Measurements from ENCODE around the gene AHI1.

AHI1 gene

GRCh38 chr6:135479601-135480000 lies 17.9 kb downstream of the AHI1 start:
- H3K4me3 ChIP-seq (ENCODE audit: low read depth, low read length): no peak overlapping the region
- peaks cover 5% of the 10 kb centered on the region for H3K36me3 ChIP-seq (ENCODE audit: control insufficient read depth, insufficient read depth, low read length)
- H3K4me1 ChIP-seq (ENCODE audit: control insufficient read depth, insufficient read depth, low read length): no peaks in the 10 kb centered on the region
- no peaks in the 10 kb centered on the region for H3K27me3 ChIP-seq (ENCODE audit: control insufficient read depth, insufficient read depth, low read length)
- H3K9me3 ChIP-seq (ENCODE audit: control insufficient read depth, insufficient read depth, low read length): peaks cover 12% of the 10 kb centered on the region
- H3K9ac ChIP-seq (ENCODE audit: low read depth, low read length): no peak overlapping the region

DNA sequence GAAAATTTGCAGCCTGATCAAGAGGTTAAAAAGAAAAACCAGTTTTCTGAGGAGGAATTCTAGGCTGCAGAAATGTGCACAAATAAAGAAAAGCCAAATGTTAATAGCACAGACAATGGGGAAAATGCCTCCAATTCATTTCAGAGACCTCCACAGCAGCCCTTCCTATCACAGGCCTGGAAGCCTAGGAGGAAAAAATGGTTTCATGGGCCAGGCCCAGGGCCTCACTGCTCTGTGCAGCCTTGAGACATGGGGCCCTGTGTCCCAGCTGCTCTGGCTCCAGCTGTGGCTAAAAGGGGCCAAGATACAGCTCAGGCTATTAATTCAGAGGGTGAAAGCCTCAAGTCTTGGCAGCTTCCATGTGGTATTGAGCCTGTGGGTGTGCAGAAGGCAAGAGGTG lies 18.9 kb downstream of the AHI1 start:
- H3K9me3 ChIP-seq (ENCODE audit: control insufficient read depth, insufficient read depth, low read length): peaks cover 7% of the 10 kb centered on the region
- H3K4me3 ChIP-seq (ENCODE audit: low read depth, low read length): no peak overlapping the region
- no peaks in the 10 kb centered on the region for H3K27me3 ChIP-seq (ENCODE audit: control insufficient read depth, insufficient read depth, low read length)

GRCh38 chr6:135475292-135475886 lies 22.2 kb downstream of the AHI1 start:
- H3K36me3 ChIP-seq (ENCODE audit: control insufficient read depth, insufficient read depth, low read length): peaks cover 5% of the 10 kb centered on the region
- no peak overlapping the region for H3K4me3 ChIP-seq (ENCODE audit: low read depth, low read length)
- H3K4me1 ChIP-seq (ENCODE audit: control insufficient read depth, insufficient read depth, low read length): no peaks in the 10 kb centered on the region
- H3K9ac ChIP-seq (ENCODE audit: low read depth, low read length): no peak overlapping the region
- no peaks in the 10 kb centered on the region for H3K27me3 ChIP-seq (ENCODE audit: control insufficient read depth, insufficient read depth, low read length)
- peaks cover 4% of the 10 kb centered on the region for H3K9me3 ChIP-seq (ENCODE audit: control insufficient read depth, insufficient read depth, low read length)

More for the DNA sequence above, 18.9 kb downstream of the AHI1 start:
- no peak overlapping the region for H3K9ac ChIP-seq (ENCODE audit: low read depth, low read length)
- peaks cover 5% of the 10 kb centered on the region for H3K36me3 ChIP-seq (ENCODE audit: control insufficient read depth, insufficient read depth, low read length)
- H3K4me1 ChIP-seq (ENCODE audit: control insufficient read depth, insufficient read depth, low read length): no peaks in the 10 kb centered on the region

GRCh38 chr6:135474362-135474761 lies 23.2 kb downstream of the AHI1 start:
- no peak overlapping the region for H3K4me3 ChIP-seq (ENCODE audit: low read depth, low read length)
- H3K4me1 ChIP-seq (ENCODE audit: control insufficient read depth, insufficient read depth, low read length): no peaks in the 10 kb centered on the region
- no peaks in the 10 kb centered on the region for H3K9me3 ChIP-seq (ENCODE audit: control insufficient read depth, insufficient read depth, low read length)
- H3K36me3 ChIP-seq (ENCODE audit: control insufficient read depth, insufficient read depth, low read length): no peaks in the 10 kb centered on the region
- no peak overlapping the region for H3K9ac ChIP-seq (ENCODE audit: low read depth, low read length)
- H3K27me3 ChIP-seq (ENCODE audit: control insufficient read depth, insufficient read depth, low read length): no peaks in the 10 kb centered on the region

- H3K9me3 ChIP-seq (ENCODE audit: control insufficient read depth, insufficient read depth, low read length): no peaks in the 10 kb centered on the region
- H3K4me1 ChIP-seq (ENCODE audit: control insufficient read depth, insufficient read depth, low read length): no peaks in the 10 kb centered on the region
- H3K9ac ChIP-seq (ENCODE audit: low read depth, low read length): no peak overlapping the region
- H3K4me3 ChIP-seq (ENCODE audit: low read depth, low read length): no peak overlapping the region
- no peaks in the 10 kb centered on the region for H3K27me3 ChIP-seq (ENCODE audit: control insufficient read depth, insufficient read depth, low read length)
- no peaks in the 10 kb centered on the region for H3K36me3 ChIP-seq (ENCODE audit: control insufficient read depth, insufficient read depth, low read length)
Observed at GRCh38 chr6:135465903-135466302, 31.6 kb downstream of the AHI1 start.

DNA sequence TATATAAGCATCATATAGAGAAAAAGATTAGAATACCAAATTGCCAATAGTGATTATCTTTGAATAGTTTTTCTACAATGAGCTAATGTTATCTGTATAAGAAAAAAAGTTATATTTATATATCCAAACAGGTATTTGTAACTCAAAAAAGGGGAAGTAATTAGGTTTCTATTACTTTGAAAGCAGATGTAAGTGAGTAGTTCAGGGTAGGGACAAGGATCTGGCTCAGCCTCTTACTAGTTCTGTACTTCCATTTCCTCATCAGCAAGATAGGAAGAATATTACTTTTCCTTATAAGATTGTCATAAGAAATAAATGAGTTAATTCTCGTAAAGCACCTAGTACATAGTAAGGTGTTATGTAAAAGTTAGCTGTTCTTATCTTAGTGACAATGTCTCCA lies 32.2 kb downstream of the AHI1 start:
- Histone ChIP-seq H3K9ac (ENCODE audit: low read depth, low read length) (no peak overlapping the region), H3K27me3 (ENCODE audit: control insufficient read depth, insufficient read depth, low read length) (no peaks in the 10 kb centered on the region), H3K36me3 (ENCODE audit: control insufficient read depth, insufficient read depth, low read length) (no peaks in the 10 kb centered on the region), H3K9me3 (ENCODE audit: control insufficient read depth, insufficient read depth, low read length) (no peaks in the 10 kb centered on the region), H3K4me1 (ENCODE audit: control insufficient read depth, insufficient read depth, low read length) (no peaks in the 10 kb centered on the region), H3K4me3 (ENCODE audit: low read depth, low read length) (no peak overlapping the region)

- no peaks in the 10 kb centered on the region for H3K9me3 ChIP-seq (ENCODE audit: control insufficient read depth, insufficient read depth, low read length)
- no peak overlapping the region for H3K9ac ChIP-seq (ENCODE audit: low read depth, low read length)
- H3K4me1 ChIP-seq (ENCODE audit: control insufficient read depth, insufficient read depth, low read length): no peaks in the 10 kb centered on the region
- no peaks in the 10 kb centered on the region for H3K36me3 ChIP-seq (ENCODE audit: control insufficient read depth, insufficient read depth, low read length)
- H3K4me3 ChIP-seq (ENCODE audit: low read depth, low read length): no peak overlapping the region
- H3K27me3 ChIP-seq (ENCODE audit: control insufficient read depth, insufficient read depth, low read length): no peaks in the 10 kb centered on the region
Observed at GRCh38 chr6:135464634-135465033, 32.9 kb downstream of the AHI1 start.

- H3K27me3 ChIP-seq (ENCODE audit: control insufficient read depth, insufficient read depth, low read length): no peaks in the 10 kb centered on the region
- no peaks in the 10 kb centered on the region for H3K36me3 ChIP-seq (ENCODE audit: control insufficient read depth, insufficient read depth, low read length)
Observed at GRCh38 chr6:135461208-135461607, 36.3 kb downstream of the AHI1 start.

GRCh38 chr6:135458051-135458450 lies 39.5 kb downstream of the AHI1 start:
- H3K4me3 ChIP-seq (ENCODE audit: low read depth, low read length): no peak overlapping the region
- no peaks in the 10 kb centered on the region for H3K9me3 ChIP-seq (ENCODE audit: control insufficient read depth, insufficient read depth, low read length)
- no peaks in the 10 kb centered on the region for H3K4me1 ChIP-seq (ENCODE audit: control insufficient read depth, insufficient read depth, low read length)
- H3K9ac ChIP-seq (ENCODE audit: low read depth, low read length): no peak overlapping the region
- no peaks in the 10 kb centered on the region for H3K36me3 ChIP-seq (ENCODE audit: control insufficient read depth, insufficient read depth, low read length)
- no peaks in the 10 kb centered on the region for H3K27me3 ChIP-seq (ENCODE audit: control insufficient read depth, insufficient read depth, low read length)

More at GRCh38 chr6:135461208-135461607, 36.3 kb downstream of the AHI1 start:
- Histone ChIP-seq H3K4me3 (ENCODE audit: low read depth, low read length) (no peak overlapping the region), H3K4me1 (ENCODE audit: control insufficient read depth, insufficient read depth, low read length) (no peaks in the 10 kb centered on the region), H3K9me3 (ENCODE audit: control insufficient read depth, insufficient read depth, low read length) (no peaks in the 10 kb centered on the region), H3K9ac (ENCODE audit: low read depth, low read length) (no peak overlapping the region)

DNA sequence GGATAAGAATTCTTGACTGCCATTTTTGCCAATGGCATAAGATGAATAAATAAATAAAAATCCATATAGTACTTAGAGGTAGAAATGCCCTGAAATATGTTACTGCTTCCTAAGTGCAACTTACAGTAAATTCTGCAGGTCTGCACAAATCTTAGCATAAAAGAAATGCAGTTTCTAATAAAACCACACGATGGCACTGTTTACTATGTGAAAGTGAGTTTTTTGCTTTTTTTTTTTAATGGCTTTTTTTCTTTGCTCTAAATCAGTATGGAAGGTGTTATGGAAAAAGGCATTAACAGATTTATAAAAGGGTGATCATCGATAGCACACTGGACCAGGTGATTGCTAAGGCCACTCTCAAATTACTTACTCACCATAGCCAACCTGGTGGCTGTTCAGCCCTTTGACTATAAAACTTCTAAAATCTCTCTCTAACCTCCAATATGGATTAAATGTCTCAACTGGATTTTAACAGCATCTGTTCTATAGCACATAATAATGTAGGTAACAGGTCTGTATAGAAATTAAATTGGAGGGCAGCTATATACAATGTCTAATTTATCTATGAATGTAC lies 45.8 kb downstream of the AHI1 start:
- no peaks in the 10 kb centered on the region for H3K9me3 ChIP-seq (ENCODE audit: control insufficient read depth, insufficient read depth, low read length)
- H3K4me1 ChIP-seq (ENCODE audit: control insufficient read depth, insufficient read depth, low read length): no peaks in the 10 kb centered on the region
- no peaks in the 10 kb centered on the region for H3K27me3 ChIP-seq (ENCODE audit: control insufficient read depth, insufficient read depth, low read length)
- no peak overlapping the region for H3K9ac ChIP-seq (ENCODE audit: low read depth, low read length)
- H3K4me3 ChIP-seq (ENCODE audit: low read depth, low read length): no peak overlapping the region
- no peaks in the 10 kb centered on the region for H3K36me3 ChIP-seq (ENCODE audit: control insufficient read depth, insufficient read depth, low read length)

GRCh38 chr6:135449246-135449645 lies 48.3 kb downstream of the AHI1 start:
- H3K9ac ChIP-seq (ENCODE audit: low read depth, low read length): no peak overlapping the region
- no peaks in the 10 kb centered on the region for H3K27me3 ChIP-seq (ENCODE audit: control insufficient read depth, insufficient read depth, low read length)
- no peaks in the 10 kb centered on the region for H3K4me1 ChIP-seq (ENCODE audit: control insufficient read depth, insufficient read depth, low read length)
- no peak overlapping the region for H3K4me3 ChIP-seq (ENCODE audit: low read depth, low read length)
- no peaks in the 10 kb centered on the region for H3K9me3 ChIP-seq (ENCODE audit: control insufficient read depth, insufficient read depth, low read length)
- no peaks in the 10 kb centered on the region for H3K36me3 ChIP-seq (ENCODE audit: control insufficient read depth, insufficient read depth, low read length)

DNA sequence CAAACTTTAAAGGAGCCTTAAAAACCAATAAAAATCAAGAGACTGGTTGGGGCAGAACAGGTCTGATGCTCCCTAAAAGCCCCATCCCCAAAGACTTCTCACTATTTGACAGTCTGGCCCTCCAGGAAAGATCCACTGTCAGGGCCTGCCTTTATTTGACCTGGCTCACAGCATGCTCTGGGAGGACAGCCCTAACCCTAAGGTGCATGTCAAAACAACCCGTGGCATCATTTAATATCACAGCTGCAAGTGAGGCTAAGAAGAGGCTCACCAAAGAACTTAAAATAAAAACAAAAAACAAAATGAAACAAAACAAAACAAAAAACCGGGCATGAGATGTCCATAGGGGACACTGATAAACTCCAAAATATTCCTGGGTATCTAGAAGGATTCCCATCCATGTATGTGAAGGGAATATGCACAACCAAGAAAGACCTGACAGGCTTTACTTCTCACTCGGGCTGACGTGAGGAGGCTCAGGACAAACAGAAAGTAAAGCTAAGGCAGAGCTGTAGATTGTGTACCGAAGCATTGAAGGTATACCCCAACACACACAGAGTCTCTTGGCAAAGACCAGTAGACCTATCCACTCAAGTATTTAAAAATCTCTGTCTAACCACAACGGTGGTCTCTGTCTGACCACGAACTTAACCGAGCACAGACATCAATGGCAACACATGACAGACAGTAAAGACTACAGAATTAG lies 57.3 kb downstream of the AHI1 start:
- peaks cover 2% of the 10 kb centered on the region for H3K4me1 ChIP-seq (ENCODE audit: control insufficient read depth, insufficient read depth, low read length)
- H3K36me3 ChIP-seq (ENCODE audit: control insufficient read depth, insufficient read depth, low read length): no peaks in the 10 kb centered on the region
- H3K9me3 ChIP-seq (ENCODE audit: control insufficient read depth, insufficient read depth, low read length): no peaks in the 10 kb centered on the region
- no peaks in the 10 kb centered on the region for H3K27me3 ChIP-seq (ENCODE audit: control insufficient read depth, insufficient read depth, low read length)
- H3K9ac ChIP-seq (ENCODE audit: low read depth, low read length): no peak overlapping the region
- H3K4me3 ChIP-seq (ENCODE audit: low read depth, low read length): no peak overlapping the region

Data from iPS-15b (cell line).